HG02642 (cell line): ENCODE measurements around the gene FTSJ1.
"Not testable (repeated sequence)": the region's sequence is repeated elsewhere in the genome, so short reads cannot be mapped to it uniquely, and the experiment has no call there.

Source experiments
- ATAC-seq: cut with Tn5 transposase; IDR thresholded peaks from one replicate; pipeline ENCODE4 v1.9.1; 2021; ENCODE audit warnings: mild to moderate bottlenecking; ENCODE audit not compliant: unreplicated experiment, poor library complexity

Gene FTSJ1

DNA sequence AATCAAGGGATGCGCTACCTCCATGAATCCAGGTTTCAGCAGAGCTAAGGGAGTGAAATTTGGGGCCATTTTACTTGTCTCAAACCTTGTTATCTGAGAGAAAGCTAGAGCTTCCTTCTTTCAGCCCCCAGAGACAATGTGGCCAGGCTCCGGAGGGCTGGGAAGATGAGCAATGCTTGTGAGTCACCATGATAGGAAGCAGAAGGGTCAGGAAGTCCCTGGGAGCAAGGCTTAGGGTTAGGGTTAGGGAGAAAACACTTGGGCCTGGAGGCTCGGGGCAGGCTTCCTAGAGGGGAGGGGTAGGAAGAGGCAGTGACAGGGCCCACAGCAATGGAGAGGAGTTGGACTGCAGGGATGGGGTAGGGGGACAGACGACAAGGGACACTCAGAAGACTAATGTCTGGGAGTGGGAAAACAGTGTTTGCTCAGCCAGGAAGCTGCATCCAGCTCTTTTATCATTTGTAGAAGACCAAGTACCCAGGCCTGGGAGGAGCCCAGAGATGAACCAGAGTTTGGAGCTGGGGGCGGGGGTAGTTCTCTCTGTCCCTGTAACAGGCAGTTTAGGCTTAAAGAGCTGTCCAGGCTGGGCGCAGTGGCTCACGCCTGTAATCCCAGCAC lies 16.4 kb downstream of the FTSJ1 start:
- ATAC-seq = no peak

- ATAC-seq = no peak
These were observed 17.9 kb downstream of the FTSJ1 start for GRCh38 chrX:48493890-48494364.

- ATAC-seq = no peak
These were observed 20.7 kb downstream of the FTSJ1 start for GRCh38 chrX:48496660-48497059.

GRCh38 chrX:48497871-48498270 lies 21.9 kb downstream of the FTSJ1 start:
- no peak for ATAC-seq

GRCh38 chrX:48498374-48498809 lies 22.4 kb downstream of the FTSJ1 start:
- no peak for ATAC-seq

DNA sequence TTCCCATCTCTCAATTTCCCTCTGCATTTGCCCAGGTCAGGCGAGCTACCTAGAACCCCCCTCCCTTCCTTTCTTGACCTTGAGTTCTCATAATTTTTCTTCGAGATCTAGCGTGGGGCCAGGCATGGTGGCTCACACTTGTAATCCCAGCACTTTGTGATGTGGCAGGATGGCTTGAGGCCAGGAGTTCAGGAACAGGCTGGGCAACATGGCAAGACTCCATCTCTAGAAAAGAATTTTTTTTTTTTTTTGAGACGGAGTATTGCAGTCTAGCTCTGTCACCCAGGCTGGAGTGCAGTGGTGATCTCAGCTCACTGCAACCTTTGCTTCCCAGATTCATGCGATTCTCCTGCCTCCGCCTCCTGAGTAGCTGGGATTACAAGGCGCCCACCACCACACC lies 28.3 kb downstream of the FTSJ1 start:
- no peak for ATAC-seq

GRCh38 chrX:48505481-48505880 lies 29.5 kb downstream of the FTSJ1 start:
- no peak for ATAC-seq

- ATAC-seq = no peak
These were observed 31.2 kb downstream of the FTSJ1 start for GRCh38 chrX:48507246-48507645.

GRCh38 chrX:48508400-48509244 lies 32.6 kb downstream of the FTSJ1 start, which contains the start of gene PORCN:
Gene PORCN, plus strand, starts transcription at chrX:48508992. Its CDS starts 829 bp downstream, at chrX:48509821.
- ATAC-seq = peak; percentile 87

- no peak for ATAC-seq
These were observed 33.2 kb downstream of the FTSJ1 start for GRCh38 chrX:48509245-48509590.

DNA sequence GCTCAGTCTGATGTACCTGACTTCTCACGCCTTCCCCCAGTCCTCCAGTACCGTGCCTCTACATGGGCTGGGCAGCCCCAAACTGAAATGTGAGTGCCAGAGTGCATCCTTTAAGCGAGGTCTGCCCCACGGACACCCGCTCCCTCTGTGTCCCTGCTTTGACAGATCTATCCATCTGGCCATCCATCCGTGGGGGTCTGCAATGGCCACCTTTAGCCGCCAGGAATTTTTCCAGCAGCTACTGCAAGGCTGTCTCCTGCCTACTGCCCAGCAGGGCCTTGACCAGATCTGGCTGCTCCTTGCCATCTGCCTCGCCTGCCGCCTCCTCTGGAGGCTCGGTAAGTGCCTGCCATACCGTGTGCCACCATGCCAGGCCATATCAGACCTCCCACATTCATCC lies 33.6 kb downstream of the FTSJ1 start:
- no peak for ATAC-seq

DNA sequence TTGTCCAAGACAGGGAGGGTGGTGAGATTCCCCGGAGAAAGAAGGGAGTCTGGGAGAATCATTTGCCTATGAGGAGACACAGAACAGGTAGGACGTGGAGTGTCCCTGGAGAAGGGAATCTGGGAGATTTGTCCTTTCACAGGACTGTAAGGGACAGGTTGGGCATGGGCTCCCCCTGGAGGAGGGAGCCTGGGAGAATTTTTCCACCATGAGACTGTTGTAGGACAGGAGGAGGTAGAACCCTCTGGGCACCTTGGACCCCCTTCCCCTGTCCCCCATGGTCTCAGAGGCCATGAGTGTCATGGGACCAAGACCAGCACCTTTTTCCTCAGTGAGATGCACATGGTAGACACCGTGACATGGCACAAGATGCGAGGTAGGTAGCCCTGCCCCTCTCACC lies 35.6 kb downstream of the FTSJ1 start:
- no peak for ATAC-seq

- ATAC-seq = no peak
These were observed 36.5 kb downstream of the FTSJ1 start for GRCh38 chrX:48512371-48512935.

DNA sequence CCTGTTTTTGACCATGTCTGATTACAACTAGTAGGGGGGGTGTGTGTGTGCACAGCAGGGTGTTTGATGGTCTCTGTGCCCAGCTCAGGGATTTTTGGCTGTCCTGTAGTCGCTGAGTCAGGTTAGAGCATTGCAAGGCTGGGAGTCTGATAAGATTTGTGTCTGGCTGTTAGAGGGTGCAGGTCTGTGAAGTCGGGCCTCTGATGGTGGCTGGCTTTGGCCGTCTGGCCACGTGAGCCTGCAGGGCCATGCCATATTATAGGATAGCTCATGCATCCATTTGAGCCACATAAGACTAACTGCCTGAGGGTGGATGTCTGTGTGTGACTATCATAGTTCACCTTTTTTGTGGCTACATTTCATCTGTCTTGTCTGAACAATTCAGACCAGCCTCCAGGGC lies 37.7 kb downstream of the FTSJ1 start:
- ATAC-seq = no peak

- ATAC-seq = no peak
These were observed 38.3 kb downstream of the FTSJ1 start for GRCh38 chrX:48514126-48514806.

GRCh38 chrX:48514868-48515460 lies 39.0 kb downstream of the FTSJ1 start:
- ATAC-seq = no peak

- no peak for ATAC-seq
These were observed 39.8 kb downstream of the FTSJ1 start for GRCh38 chrX:48515842-48516241.

DNA sequence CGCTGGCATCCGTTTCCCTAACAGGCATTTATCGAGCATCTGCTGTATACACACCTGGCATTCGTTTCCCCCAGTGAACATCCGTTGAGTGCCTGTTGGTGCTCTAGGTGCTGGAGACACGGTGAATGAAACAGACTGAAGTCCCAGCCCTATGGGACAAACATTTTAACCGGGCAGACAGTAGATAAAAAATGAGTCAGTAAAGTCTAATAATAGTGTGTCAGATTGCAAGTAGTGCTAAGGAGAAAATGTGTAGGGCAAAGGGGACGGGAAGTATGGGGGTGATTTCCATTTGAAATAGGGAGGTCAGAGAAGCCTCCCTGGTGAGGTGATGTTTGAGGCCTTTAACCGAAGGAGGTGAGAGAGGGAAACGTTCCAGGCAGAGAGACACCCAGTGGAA lies 40.3 kb downstream of the FTSJ1 start:
- no peak for ATAC-seq

- ATAC-seq = no peak
These were observed 41.0 kb downstream of the FTSJ1 start for GRCh38 chrX:48516987-48517386.

DNA sequence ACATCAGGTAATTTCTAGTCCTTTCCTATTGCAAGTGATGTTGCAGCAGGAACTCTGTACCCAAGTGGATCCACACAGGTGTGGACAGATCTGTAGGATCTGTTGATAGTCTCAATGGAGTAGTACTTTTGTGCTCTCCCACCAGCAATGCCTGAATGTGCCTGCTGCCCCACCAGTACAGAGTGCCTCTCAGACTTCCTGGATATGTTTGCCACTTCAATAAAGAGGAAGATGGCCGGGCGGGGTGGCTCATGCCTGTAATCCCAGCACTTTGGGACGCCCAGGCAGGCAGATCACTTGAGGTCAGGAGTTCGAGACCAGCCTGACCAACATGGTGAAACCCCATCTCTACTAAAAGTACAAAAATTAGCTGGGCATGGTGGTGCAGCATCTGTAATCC lies 43.5 kb downstream of the FTSJ1 start:
- ATAC-seq = not testable (repeated sequence)
